Effector CD8-positive, alpha-beta T cell (primary cell): Measurements from ENCODE around the gene TBC1D9.
"Not testable (repeated sequence)": the region's sequence is repeated elsewhere in the genome, so short reads cannot be mapped to it uniquely, and the experiment has no call there.

Experiments used
- DNase-seq: peaks from one replicate; lab custom pipeline; 2025; lab: John Stamatoyannopoulos, UW
- total RNA-seq, 4 experiments: gene quantifications; one replicate each; lab custom pipeline; 2026; lab: John Stamatoyannopoulos, UW

Gene TBC1D9
- total RNA-seq: 0 to 1.4 (median 0.19) reads per million in 4 experiments

DNA sequence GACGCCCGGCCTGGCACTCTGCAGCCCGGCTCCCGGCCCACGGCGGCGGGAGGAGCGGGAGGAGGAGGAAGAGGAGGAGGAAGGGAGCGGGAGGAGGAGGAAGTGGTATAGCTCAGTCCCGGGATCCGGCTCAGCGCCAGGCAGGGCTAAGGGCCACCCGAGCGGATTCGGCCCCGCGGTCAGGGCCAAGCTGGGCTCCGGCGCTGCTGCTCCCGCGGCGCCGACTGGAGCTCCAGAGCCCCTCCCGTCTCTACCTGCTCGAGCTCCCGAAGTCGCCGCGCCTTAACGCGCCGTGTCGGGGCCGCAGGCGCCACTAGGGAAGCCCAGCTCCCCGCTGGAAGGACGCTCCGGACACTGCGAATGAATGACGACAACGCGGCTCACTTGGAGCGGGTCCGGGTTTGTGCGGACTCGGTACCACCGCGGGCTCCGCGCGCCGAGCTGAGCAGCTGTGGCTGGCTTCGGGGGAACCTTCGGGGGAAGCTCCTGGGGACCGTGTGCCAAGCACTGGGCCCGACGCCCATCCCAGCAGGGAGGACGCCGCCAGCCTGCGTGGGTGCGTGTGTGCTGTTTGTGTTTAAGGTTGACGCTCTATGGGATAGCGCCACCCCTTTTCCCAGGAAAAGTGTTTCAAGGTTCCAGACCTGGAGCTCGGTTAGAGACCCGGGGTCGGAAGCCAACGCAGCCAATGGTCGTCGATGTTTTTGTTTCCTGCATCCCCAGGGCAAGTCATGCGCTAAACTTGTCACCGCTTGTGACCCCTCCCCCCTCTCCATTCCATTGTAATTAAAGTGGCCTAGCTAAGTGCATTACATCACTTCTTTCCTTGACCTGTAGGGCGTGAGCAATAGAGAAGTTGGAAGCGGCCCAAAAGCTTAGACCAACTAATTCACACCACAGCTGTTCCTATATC, at the start of gene TBC1D9:
TBC1D9 (minus strand) TSS at position 67 of the 913 bp plus-strand sequence. CDS start 340 bp downstream, outside the sequence.
- no peak for DNase-seq

DNA sequence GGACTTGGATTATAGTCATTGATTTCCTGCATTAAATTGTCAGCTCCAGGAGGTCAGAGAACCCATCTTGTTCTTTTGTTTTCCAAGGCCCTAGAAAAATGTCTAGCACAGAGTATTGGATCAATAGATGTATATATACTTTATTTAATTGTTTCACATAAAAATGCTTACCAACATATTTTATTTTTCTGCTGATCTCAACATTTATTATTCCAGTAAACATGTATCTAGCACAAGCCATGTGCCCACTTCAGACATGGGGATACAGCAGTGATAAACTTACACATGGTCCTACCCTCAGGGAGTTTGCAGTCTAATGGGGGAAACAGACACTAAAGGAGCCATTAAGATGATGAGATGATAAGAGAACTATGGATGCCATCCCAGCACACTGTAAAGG, 49.1 kb upstream of the TBC1D9 start:
- no peak for DNase-seq

DNA sequence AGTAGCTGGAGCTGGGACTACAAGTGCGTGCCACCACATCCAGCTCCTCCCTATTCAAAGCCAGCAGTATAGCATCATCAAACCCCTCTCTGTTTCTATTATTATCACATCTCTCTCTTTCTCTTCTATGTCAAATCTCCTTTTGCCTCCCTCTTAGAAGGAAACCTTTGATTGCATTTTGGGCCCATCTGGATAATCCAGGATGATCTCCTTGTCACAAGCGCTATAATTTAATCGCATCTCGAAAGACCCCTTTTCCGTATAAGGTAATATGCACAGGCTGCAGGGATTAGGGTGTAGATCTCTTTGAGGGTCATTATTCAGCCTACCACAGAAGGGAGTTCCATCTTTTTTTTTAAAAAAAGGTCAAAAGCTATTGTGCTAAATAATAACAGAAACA, 46.4 kb upstream of the TBC1D9 start:
- no peak for DNase-seq

DNA sequence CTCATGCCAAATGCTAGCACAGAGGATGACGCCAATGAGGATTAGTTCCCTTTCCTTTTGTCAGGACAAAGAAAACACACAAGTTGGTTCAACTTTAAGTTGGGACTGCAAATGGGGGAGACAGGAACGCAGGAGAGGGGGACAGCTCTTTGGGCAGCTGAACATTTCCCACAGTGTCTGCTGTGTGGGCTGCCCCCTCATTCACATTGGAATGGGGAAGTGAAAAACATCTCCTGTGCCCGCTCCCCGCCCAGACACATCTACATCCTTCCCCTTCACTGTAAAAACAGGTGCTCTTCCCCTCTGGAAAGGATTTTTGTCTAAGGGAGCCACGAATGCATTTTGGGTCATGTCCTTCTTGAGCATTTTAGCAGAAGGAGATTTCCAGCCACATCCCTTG, 44.5 kb upstream of the TBC1D9 start:
- DNase-seq: no peak

DNA sequence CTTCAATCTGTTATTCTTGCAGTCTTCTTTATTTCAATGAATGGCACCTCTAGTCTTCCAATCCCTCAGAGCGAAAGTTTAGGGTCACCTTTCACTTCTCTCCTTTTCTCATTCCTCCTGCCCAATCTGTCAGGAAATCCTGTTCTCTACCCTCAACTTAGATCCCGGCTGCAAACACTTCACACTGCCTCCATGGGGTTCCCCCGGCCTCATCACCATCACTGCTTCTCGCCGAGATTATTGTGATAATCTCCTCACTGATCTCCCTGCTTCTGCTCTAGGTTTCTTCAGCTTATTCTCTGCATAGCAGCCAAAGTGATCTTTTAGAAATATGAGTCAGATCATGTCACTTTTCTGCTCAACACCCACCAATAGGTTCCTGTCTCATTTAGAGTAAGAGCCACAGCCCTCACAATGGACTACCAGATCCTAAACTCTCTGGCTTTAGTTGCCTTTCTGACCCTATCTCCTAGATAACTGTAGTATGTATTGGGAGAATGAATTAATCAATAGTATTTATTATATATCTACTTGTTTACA, 43.6 kb upstream of the TBC1D9 start:
- no peak for DNase-seq

DNA sequence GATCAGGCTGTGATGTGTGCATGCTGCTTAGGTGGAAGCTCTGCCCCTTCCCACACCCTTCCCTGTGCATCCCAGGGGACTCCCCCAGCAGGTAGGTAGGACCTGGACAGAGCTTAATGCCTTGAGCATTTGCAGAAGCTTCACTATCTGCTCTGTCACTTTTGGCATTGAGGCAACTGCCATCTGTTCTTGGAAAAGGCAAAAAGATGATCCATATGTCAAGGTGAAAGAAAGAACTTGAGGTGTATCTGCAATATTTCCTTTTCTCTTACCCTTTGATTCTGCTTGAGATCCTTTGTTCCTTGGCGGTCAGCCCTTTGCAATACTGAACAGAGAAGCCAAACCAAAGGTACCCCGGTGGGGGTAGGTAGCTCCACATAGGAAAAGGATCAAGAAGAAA, 37.1 kb upstream of the TBC1D9 start:
- no peak for DNase-seq

DNA sequence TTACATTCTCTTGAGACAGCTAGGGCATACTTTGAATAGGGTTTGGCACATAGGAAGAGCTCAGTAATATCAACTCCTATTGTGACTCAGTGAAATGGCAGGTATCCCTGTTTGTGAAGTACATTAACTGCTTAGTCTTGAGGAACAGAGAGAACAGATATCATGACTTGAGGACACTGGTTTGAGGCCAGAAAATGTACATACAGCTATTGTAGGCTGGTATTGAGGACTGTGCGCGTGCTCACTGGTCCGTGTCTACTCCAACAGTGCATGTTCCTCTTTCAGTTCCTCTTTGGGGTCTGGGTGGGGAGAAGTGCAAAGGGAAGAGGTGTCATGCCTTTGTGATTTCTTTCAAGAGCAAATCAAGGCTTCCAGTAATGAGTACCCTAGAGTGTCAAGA, 34.6 kb upstream of the TBC1D9 start:
- no peak for DNase-seq

DNA sequence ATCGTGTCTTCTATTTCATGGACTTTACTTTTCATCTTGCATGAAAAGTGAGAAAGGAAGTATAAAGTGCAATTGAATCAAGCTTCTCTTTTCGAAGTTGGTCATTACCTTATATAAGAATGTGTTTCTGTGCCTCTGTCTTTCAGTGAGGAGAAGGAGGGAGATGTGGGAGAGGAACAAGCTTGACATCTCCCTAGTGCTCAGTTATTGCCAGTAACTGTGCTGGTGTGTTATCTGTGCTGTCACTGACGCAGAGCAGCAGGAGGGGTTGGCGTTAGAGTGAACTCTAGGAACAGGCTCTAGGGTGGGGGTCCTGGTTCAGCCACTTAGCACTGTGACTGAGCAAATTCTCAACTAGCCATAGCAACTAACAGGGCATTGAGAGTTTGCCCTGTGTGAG, 34.0 kb upstream of the TBC1D9 start:
- DNase-seq: no peak

DNA sequence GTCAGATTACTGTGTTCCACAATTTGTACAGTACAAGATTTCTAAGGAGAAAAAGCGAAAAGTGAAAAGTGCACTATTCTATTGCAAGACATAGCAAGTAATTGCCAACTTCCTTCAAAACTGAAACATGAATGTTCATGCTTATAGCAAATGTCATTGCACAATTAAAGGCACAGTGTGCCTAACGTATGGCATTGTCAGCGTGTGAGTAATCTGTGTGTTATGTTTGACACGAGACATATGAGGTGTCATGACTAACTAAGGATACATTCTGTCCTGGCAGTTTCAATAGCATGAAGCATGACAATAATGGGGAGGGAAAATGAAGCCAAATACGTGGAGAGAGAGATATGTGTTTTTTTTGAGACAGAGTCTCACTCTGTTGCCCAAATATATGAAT, 33.6 kb upstream of the TBC1D9 start:
- DNase-seq: no peak

DNA sequence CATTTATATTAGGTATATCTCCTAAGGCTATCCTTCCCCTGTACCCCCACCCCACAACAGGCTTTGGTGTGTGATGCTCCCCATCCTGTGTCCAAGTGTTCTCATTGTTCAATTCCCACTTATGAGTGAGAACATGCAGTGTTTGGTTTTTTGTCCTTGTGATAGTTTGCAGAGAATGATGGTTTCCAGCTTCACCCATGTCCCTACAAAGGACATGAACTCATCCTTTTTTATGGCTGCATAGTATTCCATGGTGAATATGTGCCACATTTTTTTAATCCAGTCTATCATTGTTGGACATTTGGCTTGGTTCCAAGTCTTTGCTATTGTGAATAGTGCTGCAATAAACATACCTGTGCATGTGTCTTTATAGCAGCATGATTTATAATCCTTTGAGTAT, 26.6 kb upstream of the TBC1D9 start:
- not testable (repeated sequence) for DNase-seq

DNA sequence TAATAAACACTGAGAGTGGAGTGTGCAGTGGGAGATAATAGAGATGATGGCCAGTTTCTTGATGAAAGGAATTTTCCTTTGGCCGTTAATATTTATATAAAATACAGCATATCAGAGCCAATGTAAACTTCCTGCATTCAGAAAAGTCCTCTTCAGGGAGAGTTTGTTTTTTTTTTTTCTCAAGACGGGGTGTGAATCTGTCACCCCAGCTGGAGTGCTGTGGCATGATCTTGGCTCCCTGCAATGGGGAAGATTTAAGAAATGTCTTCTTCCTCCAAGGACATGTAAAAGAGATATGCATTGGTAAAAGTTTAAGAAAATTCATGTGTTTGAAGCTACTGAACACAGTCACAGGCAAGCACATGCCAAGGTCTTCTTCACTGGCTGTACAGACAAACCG, 25.4 kb upstream of the TBC1D9 start:
- DNase-seq: no peak

DNA sequence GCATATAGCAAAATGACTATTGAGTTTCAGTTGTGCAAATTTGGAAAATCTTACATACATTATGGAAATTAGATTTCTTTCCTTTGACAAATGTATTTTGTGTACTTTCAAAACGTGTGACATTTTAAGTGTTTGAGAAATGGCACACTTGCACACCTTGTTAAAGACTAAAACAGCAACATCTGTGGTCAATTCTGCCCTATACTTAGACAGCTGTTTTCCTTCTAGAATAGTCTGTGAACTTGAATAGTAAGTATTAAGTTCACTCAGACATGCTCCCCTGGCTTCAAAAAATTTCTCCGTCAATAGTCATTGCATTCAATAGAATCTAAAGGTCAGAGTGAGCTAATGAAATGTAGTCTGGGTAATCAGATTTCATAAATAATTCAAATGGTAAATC, 21.7 kb upstream of the TBC1D9 start:
- no peak for DNase-seq

DNA sequence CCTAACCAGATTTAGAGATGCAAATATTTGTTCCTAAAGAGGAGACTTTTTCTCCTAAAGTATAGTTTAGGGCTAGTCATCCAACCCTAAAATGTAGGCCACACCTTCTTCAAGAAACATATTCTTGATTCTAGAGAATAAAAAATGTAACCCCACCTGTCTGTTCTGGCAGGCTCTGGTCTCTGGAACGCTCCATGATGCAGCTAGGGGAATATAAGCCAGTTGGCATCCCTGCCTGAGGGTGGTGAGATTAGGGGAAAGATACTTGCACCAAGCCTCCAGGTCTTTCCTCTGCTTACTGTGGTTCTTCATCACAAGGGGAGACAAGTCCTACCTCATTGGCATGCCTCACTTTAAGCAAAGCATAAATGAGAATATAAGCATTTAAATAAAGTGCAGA, 21.2 kb upstream of the TBC1D9 start:
- no peak for DNase-seq

DNA sequence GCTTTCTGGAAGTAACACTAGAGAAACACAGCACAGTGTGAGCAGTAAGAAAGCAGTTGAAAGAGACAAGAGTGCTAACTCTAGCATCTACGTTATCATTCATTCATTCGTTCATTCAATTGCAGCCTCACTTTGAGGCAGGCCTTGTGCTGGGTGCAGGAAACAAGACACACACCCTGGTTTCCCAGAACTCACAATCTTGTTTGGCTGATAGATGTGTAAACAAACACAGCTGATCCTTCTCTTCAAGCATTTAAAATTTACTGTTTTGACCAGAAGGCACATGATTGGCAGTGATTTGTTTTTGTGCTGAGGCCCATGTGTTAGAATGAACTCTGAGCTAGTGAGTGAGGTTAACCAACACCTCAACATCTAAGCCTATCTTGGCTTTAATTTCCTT, 20.4 kb upstream of the TBC1D9 start:
- no peak for DNase-seq

DNA sequence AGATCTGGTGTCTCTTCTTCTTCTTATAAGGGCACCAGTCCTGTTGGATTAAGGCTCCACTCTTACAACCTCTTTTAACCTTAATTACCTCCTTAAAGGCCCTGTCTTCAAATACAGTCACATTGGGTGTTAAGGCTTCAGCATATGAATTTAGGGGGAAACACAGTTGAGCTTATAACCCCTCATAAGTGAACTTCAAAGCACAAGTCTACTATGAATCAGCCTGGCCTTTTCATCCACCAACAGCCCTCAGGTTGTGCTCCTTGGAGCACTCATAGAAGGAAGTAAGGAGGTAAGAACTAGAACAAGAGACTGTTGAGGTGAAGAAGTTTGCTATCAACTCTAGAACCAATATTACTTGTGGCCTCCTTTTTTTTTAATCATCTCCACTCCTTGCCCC, 18.8 kb upstream of the TBC1D9 start:
- no peak for DNase-seq

DNA sequence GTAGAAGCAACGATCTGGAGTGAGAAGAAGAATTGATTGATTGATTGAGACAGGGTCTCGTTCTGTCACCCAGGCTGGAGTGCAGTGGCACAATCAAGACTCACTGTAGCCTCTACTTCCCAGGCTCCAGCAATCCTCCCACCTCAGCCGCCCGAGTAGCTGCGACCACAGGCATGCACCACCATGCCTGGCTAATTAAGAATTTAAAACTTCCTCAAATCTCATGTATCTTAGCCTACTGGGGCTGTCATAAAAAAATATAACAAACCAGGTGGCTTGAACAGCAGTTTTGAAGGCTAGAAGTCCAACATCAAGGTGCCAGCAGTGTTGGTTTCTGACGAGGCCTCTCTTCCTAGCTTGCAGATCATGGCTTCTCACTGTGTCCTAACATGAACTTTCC, 18.3 kb upstream of the TBC1D9 start:
- DNase-seq: no peak

DNA sequence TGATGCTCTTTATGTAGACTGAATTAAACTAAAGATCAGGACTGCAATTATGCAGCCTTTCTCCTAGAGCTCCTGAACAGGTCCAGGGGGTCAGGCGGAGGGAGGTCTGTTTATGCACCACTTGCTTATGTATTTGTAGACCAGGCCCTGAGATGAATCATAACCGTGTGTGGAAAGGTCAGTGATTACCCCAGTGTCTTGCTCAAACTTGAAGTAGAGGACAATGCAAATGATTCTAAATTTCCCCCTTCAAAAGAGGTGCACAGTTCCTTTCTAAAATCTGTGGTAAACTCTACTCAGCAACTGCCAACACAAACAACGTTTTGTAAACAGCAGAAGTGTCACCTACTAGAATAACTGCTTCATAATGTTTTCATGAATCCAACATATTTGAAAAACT, 13.0 kb upstream of the TBC1D9 start:
- no peak for DNase-seq

DNA sequence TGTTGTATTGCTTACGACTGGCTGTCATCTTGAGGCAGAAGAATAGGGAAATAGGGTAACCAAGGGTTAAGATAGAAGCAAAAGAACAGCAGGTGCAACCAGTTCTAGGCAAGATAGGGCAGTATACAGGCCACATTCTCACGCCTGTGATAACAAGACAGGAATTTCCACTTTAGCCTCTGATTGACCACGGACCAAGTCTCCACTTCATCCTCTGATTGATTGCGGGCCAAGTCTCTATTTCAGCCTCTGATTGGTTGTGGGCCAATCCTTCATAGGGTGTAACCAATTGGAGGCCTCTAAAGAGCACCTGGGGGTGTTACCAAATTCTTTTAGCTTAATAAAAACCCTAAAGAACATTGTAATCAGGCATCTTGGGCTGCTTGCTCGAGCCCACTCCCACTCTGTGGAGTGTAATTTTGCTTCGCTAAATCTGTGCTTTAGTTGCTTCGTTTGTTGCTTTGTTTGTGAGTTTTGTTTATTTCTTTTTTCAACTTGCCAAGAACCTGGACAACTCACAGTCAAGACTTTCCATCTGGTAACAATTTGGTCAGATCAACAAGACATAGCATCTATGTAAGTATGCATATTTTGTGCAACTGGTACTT, 8.7 kb upstream of the TBC1D9 start:
- DNase-seq: no peak

DNA sequence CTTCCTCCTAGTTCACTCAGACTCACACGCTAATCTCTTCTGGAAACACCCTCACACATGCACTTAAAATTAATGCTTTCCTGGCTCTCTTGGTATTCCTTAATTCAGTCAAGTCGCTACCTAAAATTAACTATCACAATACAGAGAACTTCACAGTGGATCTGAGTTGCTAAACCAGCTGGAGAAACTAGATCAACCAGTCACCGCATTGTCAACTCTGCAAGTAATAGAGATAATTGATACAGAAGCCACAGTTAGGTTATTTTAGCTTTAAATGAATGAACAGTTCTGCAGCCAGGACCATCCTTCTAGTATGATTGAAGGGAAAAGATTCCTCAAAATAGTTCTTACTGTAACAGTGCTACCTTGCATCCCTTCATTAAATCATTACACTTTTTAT, 6.0 kb upstream of the TBC1D9 start:
- no peak for DNase-seq

DNA sequence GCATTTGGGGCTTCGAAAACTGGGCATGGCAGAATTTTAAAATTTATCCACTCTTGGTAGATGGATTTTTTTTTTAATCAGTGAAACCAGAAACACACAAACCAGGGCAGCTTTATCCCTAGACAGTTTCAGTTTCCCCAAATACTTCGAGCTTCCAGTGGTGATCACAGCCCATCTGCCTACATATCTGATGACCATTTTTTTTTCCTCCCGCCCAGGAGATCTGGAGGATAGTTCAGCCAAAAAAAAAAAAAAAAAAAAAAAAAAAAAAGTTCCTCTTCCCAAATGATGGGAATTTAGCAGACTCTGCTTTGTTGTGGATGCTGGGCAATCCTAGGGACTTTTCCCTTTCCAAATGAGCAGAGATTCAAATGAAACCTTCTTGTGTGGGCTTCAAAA, 1.0 kb upstream of the TBC1D9 start:
- no peak for DNase-seq

DNA sequence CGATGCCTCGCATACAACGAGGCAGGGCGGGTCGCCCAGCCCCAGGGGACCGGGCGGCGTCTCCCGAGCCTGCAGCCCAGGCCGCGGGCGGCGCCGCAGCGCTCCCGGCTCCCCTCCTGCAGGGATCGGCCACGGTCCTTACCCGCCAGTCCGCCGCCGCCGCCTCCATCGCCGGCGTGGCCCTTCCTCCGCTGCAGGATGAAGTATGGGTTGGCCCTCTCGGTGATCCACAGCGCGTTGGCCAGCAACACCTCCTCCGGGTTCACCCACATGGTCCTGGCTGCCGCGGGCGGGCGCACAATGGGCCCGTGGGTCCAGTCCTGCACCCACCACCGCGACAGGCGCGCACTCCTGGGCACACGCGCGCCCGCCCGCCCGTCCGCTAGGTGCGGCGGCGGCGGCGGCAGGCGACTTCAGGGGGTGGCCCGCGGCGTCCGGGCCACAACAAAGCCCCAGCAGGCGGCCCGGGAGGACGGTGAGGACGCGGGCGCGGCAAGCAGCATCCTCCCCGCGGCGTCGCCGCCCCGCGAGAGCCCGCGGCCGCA, 339 bp downstream of the TBC1D9 start:
- DNase-seq: no peak

DNA sequence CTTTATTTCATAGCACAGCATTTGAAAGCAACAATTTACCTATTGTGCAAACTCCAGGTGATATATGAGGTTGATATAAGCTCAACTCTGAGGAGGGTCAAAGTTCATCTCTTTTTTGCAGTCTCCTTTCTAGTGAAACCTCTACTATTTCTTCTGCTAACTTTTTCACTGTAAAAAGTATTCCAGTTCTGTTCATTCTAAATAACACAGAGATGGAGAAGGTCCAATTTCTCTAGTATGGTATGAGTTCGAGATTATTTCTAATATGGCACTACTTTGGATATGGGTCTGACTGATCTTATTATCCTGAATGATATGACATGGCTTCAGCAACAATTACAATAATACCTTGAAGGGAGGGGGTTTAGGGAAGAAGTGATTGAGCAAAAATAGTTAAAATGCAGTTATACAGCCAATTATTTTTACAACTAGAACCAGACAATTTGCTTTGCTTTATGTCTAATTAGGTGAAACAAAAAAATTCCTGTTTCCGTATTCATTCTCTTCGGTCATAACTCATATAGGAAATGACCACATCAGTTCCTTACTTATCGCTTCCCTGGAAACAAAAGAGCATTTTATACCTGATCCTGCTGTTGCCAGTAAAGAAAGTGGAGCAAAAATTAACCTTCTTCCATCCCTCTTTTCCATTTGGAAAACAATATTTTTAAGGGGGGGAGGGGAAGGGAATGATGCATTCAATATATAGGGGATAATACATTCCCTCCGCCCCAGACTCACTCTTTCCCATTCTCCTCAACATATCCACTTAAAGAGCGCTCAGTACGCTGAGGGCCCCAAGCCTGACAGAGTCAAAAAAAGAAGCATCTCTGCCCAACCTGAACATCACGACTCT, 1.0 kb downstream of the TBC1D9 start:
- DNase-seq: no peak
